WTC11 (cell line): ENCODE results near the gene POLR2L. TPM values are rescaled to one million over a fixed set of nuclear protein-coding genes. Genes with fewer than 3 reads are reported as not detected.

Experiments
- ATAC-seq: fragments of 200-7000 bp; cut with Tn5 transposase; 2 replicates; pipeline ENCODE4 v1.10.0; 2021; ENCODE audit warnings: mild to moderate bottlenecking, moderate library complexity
- CTCF ChIA-PET: fragments of 300-600 bp; sonication (Branson Sonifier 250); formaldehyde crosslinking; loops from one replicate; lab custom pipeline; 2021; ENCODE audit warnings: antibody characterized with exemption; lab: Charles Lee
- POLR2A ChIA-PET: fragments of 350-600 bp; sonication (Branson Sonifier 250); formaldehyde crosslinking; loops from one replicate; lab custom pipeline; 2021; ENCODE audit warnings: antibody characterized with exemption; lab: Charles Lee
- DNase-seq: peaks from one replicate; pipeline ENCODE4 v3.0.0; 2021; ENCODE audit warnings: low spot score
- H3K27ac Mint-ChIP-seq: 2 replicates; pipeline ENCODE4 v1.8.0; 2021; ENCODE audit warnings: mixed read lengths
- H3K27me3 Mint-ChIP-seq: 2 replicates; pipeline ENCODE4 v1.8.0; 2021; ENCODE audit warnings: low read depth, mild to moderate bottlenecking, moderate library complexity, mixed read lengths
- H3K36me3 Mint-ChIP-seq: 2 replicates; pipeline ENCODE4 v1.8.0; 2021; ENCODE audit warnings: mixed read lengths
- H3K4me1 Mint-ChIP-seq: 2 replicates; pipeline ENCODE4 v1.8.0; 2022; ENCODE audit warnings: mixed read lengths
- H3K4me3 Mint-ChIP-seq: 2 replicates; pipeline ENCODE4 v1.8.0; 2021; ENCODE audit warnings: mild to moderate bottlenecking, moderate library complexity, mixed read lengths
- H3K9me3 Mint-ChIP-seq: 2 replicates; pipeline ENCODE4 v1.8.0; 2021; ENCODE audit warnings: mixed read lengths
- ELF4 ChIP-seq: sonication (generic); formaldehyde crosslinking; IDR thresholded peaks from 2 replicates; pipeline ENCODE4 v1.8.1; 2022; ENCODE audit warnings: low read depth, mild to moderate bottlenecking, moderate library complexity, missing genetic modification reagents
- EMX1 ChIP-seq: fragments of 250-450 bp; sonication (Bioruptor Pico); IDR thresholded peaks from 2 replicates; pipeline ENCODE4 v1.8.0; 2021; ENCODE audit warnings: mild to moderate bottlenecking
- HMGA2 ChIP-seq: fragments of 250-450 bp; sonication (Bioruptor Pico); IDR thresholded peaks from 2 replicates; pipeline ENCODE4 v1.4.0; 2021; ENCODE audit warnings: mild to moderate bottlenecking, moderate library complexity
- HMGXB4 ChIP-seq: sonication (generic); formaldehyde crosslinking; IDR thresholded peaks from 2 replicates; pipeline ENCODE4 v1.8.1; 2023; ENCODE audit warnings: mild to moderate bottlenecking, moderate library complexity, missing genetic modification reagents
- JUN ChIP-seq: sonication (generic); formaldehyde crosslinking; IDR thresholded peaks from 2 replicates; pipeline ENCODE4 v1.8.0; 2023; ENCODE audit warnings: mild to moderate bottlenecking, missing genetic modification reagents
- NFATC4 ChIP-seq: fragments of 250-450 bp; sonication (Bioruptor Pico); IDR thresholded peaks from 2 replicates; pipeline ENCODE4 v1.9.0; 2021; ENCODE audit warnings: mild to moderate bottlenecking
- NR1H2 ChIP-seq: sonication (generic); formaldehyde crosslinking; IDR thresholded peaks from 2 replicates; pipeline ENCODE4 v1.9.0; 2021; ENCODE audit warnings: mild to moderate bottlenecking, moderate library complexity, missing genetic modification reagents
- NR2C2 ChIP-seq: sonication (generic); formaldehyde crosslinking; IDR thresholded peaks from 2 replicates; pipeline ENCODE4 v1.8.0; 2022; ENCODE audit warnings: mild to moderate bottlenecking, missing genetic modification reagents
- OVOL2 ChIP-seq: fragments of 250-450 bp; sonication (Bioruptor Pico); IDR thresholded peaks from 2 replicates; pipeline ENCODE4 v1.9.0; 2021; ENCODE audit warnings: mild to moderate bottlenecking, borderline replicate concordance
- PRRX2 ChIP-seq: fragments of 250-450 bp; sonication (Bioruptor Pico); IDR thresholded peaks from 2 replicates; pipeline ENCODE4 v1.8.0; 2021; ENCODE audit warnings: mild to moderate bottlenecking
- RORB ChIP-seq: fragments of 250-450 bp; sonication (Bioruptor Pico); IDR thresholded peaks from 2 replicates; pipeline ENCODE4 v1.9.0; 2021; ENCODE audit warnings: mild to moderate bottlenecking
- TEAD4 ChIP-seq: sonication (generic); formaldehyde crosslinking; IDR thresholded peaks from 2 replicates; pipeline ENCODE4 v1.8.0; 2022; ENCODE audit warnings: mild to moderate bottlenecking, missing genetic modification reagents
- ZNF396 ChIP-seq: fragments of 250-450 bp; sonication (Bioruptor Pico); IDR thresholded peaks from 2 replicates; pipeline ENCODE4 v1.8.0; 2021; ENCODE audit warnings: mild to moderate bottlenecking, moderate library complexity, borderline replicate concordance
- ZNF416 ChIP-seq: fragments of 250-450 bp; sonication (Bioruptor Pico); IDR thresholded peaks from 2 replicates; pipeline ENCODE4 v1.9.0; 2021; ENCODE audit warnings: mild to moderate bottlenecking, inconsistent platforms
- total RNA-seq: library from RNA; stranded (reverse); gene quantifications from 3 replicates; pipeline ENCODE4 v1.2.3, GENCODE V29; 2021
- TF ChIP-seq, protein P1 (sequence below): fragments of 250-450 bp; sonication (Bioruptor Pico); conservative IDR thresholded peaks from 2 replicates; pipeline ENCODE4 v1.9.0; 2021; ENCODE audit warnings: mild to moderate bottlenecking
- TF ChIP-seq, protein P2 (sequence below): sonication (generic); formaldehyde crosslinking; IDR thresholded peaks from 2 replicates; pipeline ENCODE4 v1.8.0; 2022; ENCODE audit warnings: mild to moderate bottlenecking, missing genetic modification reagents
- TF ChIP-seq, protein P3 (sequence below): sonication (generic); formaldehyde crosslinking; IDR thresholded peaks from 2 replicates; pipeline ENCODE4 v1.8.1; 2023; ENCODE audit warnings: mild to moderate bottlenecking, missing genetic modification reagents
- TF ChIP-seq, protein P4 (sequence below): fragments of 250-450 bp; sonication (Bioruptor Pico); IDR thresholded peaks from 2 replicates; pipeline ENCODE4 v1.9.0; 2021; ENCODE audit warnings: moderate library complexity, mild to moderate bottlenecking, inconsistent platforms, borderline replicate concordance
- TF ChIP-seq, protein P5 (sequence below): sonication (generic); formaldehyde crosslinking; IDR thresholded peaks from 2 replicates; pipeline ENCODE4 v1.8.1; 2023; ENCODE audit warnings: mild to moderate bottlenecking, missing genetic modification reagents, moderate library complexity
- TF ChIP-seq, protein P6 (sequence below): sonication (generic); formaldehyde crosslinking; IDR thresholded peaks from 2 replicates; pipeline ENCODE4 v1.8.1; 2022; ENCODE audit warnings: mild to moderate bottlenecking, moderate library complexity, missing genetic modification reagents

The POLR2L gene
- total RNA-seq, 1 experiment from 2014 or later, result 152 TPM

DNA sequence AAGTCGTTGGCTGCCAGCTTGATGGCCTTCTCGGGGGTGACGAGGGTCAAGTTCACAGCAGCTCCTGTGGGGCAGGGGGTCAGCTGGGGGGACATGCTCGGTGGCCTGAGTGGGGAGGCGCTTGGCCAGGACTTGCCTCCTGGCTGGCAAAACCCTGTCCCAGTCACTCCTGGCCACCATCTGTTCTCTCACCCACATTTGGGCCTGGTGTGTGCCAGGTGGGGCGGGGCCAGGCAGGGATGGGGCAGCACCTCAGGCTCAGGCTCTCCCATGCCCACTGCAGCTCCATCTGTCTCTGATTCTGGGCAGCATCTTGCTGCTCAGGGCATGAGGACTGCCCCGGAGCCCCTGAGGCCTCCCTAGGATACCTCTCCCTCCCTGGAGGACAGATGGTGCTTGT lies 48.8 kb downstream of the POLR2L start:
- Mint-ChIP-seq H3K27me3 (no peaks in the 10 kb centered on the region), H3K9me3 (no peaks in the 10 kb centered on the region), H3K36me3 (no peaks in the 10 kb centered on the region), H3K4me1 (peaks cover 22% of the 10 kb centered on the region), H3K4me3 (no peak overlapping the region), H3K27ac (no peak overlapping the region)
- CTCF ChIA-PET, result no interaction called here
- POLR2A ChIA-PET, result interaction anchor here (1.0 to 1.6 kb wide), 2 partner anchors 10 to 26 kb away, joined by 3 to 5 read pairs; partner anchors contain the start of gene PNPLA2
- TF ChIP-seq NR2C2 (CRISPR knock-in tag), result no peak
- TF ChIP-seq, protein P1, sequence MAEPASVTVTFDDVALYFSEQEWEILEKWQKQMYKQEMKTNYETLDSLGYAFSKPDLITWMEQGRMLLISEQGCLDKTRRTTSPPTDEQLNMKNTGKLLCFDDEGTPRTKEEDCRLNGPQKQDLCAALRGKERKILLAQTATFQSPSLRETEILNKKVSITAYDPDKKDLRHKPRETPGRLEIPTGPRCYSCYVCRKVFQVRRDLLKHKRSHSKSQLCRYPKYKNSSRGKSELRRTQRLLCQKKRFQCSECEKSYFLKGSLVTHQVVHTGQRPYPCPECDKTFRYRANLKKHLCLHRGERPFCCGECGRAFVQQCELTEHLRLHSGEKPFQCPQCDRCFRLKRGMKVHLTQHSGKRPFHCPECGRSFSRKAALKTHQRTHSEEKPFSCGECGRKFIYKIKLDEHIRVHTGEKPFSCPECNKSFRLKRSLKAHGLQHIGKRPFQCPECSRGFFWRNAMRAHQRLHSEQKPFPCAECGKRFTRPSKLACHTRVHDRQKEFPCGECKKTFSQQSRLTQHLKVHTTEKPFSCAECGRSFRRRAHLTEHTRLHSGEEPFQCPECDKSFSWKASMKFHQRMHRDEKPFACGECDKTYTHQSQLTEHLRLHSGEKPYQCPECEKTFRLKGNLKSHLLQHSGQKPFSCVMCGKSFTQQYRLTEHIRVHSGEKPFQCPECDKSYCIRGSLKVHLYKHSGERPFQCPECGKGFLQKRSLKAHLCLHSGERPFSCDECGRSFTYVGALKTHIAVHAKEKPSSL (CRISPR knock-in tag), result no peak
- TF ChIP-seq NFATC4 (CRISPR knock-in tag), result no peak
- no peak for TF ChIP-seq ELF4 (CRISPR knock-in tag)
- no peak for TF ChIP-seq RORB (CRISPR knock-in tag)
- TF ChIP-seq, protein P2, sequence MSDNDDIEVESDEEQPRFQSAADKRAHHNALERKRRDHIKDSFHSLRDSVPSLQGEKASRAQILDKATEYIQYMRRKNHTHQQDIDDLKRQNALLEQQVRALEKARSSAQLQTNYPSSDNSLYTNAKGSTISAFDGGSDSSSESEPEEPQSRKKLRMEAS (CRISPR knock-in tag), result no peak
- no peak for TF ChIP-seq HMGA2
- no peak for TF ChIP-seq PRRX2
- TF ChIP-seq, protein P3, sequence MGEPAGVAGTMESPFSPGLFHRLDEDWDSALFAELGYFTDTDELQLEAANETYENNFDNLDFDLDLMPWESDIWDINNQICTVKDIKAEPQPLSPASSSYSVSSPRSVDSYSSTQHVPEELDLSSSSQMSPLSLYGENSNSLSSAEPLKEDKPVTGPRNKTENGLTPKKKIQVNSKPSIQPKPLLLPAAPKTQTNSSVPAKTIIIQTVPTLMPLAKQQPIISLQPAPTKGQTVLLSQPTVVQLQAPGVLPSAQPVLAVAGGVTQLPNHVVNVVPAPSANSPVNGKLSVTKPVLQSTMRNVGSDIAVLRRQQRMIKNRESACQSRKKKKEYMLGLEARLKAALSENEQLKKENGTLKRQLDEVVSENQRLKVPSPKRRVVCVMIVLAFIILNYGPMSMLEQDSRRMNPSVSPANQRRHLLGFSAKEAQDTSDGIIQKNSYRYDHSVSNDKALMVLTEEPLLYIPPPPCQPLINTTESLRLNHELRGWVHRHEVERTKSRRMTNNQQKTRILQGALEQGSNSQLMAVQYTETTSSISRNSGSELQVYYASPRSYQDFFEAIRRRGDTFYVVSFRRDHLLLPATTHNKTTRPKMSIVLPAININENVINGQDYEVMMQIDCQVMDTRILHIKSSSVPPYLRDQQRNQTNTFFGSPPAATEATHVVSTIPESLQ (CRISPR knock-in tag), result no peak
- TF ChIP-seq, protein P4, sequence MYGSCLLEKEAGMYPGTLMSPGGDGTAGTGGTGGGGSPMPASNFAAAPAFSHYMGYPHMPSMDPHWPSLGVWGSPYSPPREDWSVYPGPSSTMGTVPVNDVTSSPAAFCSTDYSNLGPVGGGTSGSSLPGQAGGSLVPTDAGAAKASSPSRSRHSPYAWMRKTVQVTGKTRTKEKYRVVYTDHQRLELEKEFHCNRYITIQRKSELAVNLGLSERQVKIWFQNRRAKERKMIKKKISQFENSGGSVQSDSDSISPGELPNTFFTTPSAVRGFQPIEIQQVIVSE (CRISPR knock-in tag), result no peak
- TF ChIP-seq HMGXB4 (CRISPR knock-in tag), result no peak
- no peak for TF ChIP-seq NR1H2 (CRISPR knock-in tag)
- TF ChIP-seq, protein P5, sequence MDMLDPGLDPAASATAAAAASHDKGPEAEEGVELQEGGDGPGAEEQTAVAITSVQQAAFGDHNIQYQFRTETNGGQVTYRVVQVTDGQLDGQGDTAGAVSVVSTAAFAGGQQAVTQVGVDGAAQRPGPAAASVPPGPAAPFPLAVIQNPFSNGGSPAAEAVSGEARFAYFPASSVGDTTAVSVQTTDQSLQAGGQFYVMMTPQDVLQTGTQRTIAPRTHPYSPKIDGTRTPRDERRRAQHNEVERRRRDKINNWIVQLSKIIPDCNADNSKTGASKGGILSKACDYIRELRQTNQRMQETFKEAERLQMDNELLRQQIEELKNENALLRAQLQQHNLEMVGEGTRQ (CRISPR knock-in tag), result no peak
- TF ChIP-seq, protein P6, sequence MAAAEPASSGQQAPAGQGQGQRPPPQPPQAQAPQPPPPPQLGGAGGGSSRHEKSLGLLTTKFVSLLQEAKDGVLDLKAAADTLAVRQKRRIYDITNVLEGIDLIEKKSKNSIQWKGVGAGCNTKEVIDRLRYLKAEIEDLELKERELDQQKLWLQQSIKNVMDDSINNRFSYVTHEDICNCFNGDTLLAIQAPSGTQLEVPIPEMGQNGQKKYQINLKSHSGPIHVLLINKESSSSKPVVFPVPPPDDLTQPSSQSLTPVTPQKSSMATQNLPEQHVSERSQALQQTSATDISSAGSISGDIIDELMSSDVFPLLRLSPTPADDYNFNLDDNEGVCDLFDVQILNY, result no peak
- TF ChIP-seq JUN (CRISPR knock-in tag), result no peak
- TF ChIP-seq ZNF416 (CRISPR knock-in tag), result no peak
- TF ChIP-seq EMX1 (CRISPR knock-in tag), result no peak
- no peak for TF ChIP-seq TEAD4 (CRISPR knock-in tag)
- no peak for TF ChIP-seq ZNF396 (CRISPR knock-in tag)
- TF ChIP-seq OVOL2, result no peak
- ATAC-seq (no peak), DNase-seq (no peak)
